B cell (primary cell): ENCODE measurements around the gene MAL.

Experiments
- CTCF ChIP-seq: fragments of 200-600 bp; IDR thresholded peaks from one replicate; pipeline ENCODE4 v1.8.0; 2022; ENCODE audit warnings: antibody characterized with exemption, mild to moderate bottlenecking
- EZH2 ChIP-seq: IDR thresholded peaks from 2 replicates; pipeline ENCODE4 v1.6.1; 2012; ENCODE audit warnings: borderline replicate concordance, low read depth, mild to moderate bottlenecking, moderate library complexity, low read length; ENCODE audit not compliant: insufficient read depth, poor library complexity, severe bottlenecking

- TF ChIP-seq EZH2 (no peak), CTCF (no peak)
Observed at GRCh38 chr2:95063086-95063958, 37.8 kb downstream of the MAL start.
